HG03039 (cell line): ENCODE results near the gene KRTAP10-12.

Experiments
- ATAC-seq: cut with Tn5 transposase; IDR thresholded peaks from one replicate; pipeline ENCODE4 v1.9.1; 2021; ENCODE audit warnings: mild to moderate bottlenecking, moderate library complexity; ENCODE audit not compliant: unreplicated experiment

KRTAP10-12 gene

GRCh38 chr21:44730951-44731579, 34.1 kb downstream of the KRTAP10-12 start:
- ATAC-seq: no peak

- no peak for ATAC-seq
Observed at GRCh38 chr21:44732263-44732662, 35.3 kb downstream of the KRTAP10-12 start.

GRCh38 chr21:44732956-44733355, 36.0 kb downstream of the KRTAP10-12 start:
- ATAC-seq: no peak

- ATAC-seq: no peak
Observed at GRCh38 chr21:44734026-44734745, 37.2 kb downstream of the KRTAP10-12 start.

- ATAC-seq: no peak
Observed at GRCh38 chr21:44734841-44735240, 37.9 kb downstream of the KRTAP10-12 start.

- ATAC-seq: no peak
Observed at GRCh38 chr21:44735821-44736220, 38.8 kb downstream of the KRTAP10-12 start.

GRCh38 chr21:44736291-44737004, 39.5 kb downstream of the KRTAP10-12 start:
- ATAC-seq: no peak

- ATAC-seq: no peak
Observed at GRCh38 chr21:44737706-44738354, 40.9 kb downstream of the KRTAP10-12 start.

- no peak for ATAC-seq
Observed at GRCh38 chr21:44738621-44739020, 41.6 kb downstream of the KRTAP10-12 start.

GRCh38 chr21:44739316-44739715, 42.3 kb downstream of the KRTAP10-12 start:
- no peak for ATAC-seq

- no peak for ATAC-seq
Observed at GRCh38 chr21:44740742-44741141, 43.8 kb downstream of the KRTAP10-12 start.

- ATAC-seq: no peak
Observed at GRCh38 chr21:44741921-44742320, 44.9 kb downstream of the KRTAP10-12 start.

GRCh38 chr21:44742418-44743153, 45.6 kb downstream of the KRTAP10-12 start:
- no peak for ATAC-seq
